Stimulated activated CD4-positive, alpha-beta T cell treated with anti-CD3 and anti-CD28 coated beads, Interleukin-15, amount 100 ng/mL, for 1 hour (primary cell): Measurements from ENCODE around the gene GAA.
"Not testable (repeated sequence)": the region's sequence is repeated elsewhere in the genome, so short reads cannot be mapped to it uniquely, and the experiment has no call there.

Source experiments
- DNase-seq, 2 donors: peaks; one replicate each; pipeline ENCODE4 v3.0.0-alpha.2; 2020; ENCODE audit warnings: low read depth in 1 of 2, low spot score in 1 of 2

Gene GAA

GRCh38 chr17:80083136-80083661 lies 18.2 kb upstream of the GAA start:
- DNase-seq: no peak

DNA sequence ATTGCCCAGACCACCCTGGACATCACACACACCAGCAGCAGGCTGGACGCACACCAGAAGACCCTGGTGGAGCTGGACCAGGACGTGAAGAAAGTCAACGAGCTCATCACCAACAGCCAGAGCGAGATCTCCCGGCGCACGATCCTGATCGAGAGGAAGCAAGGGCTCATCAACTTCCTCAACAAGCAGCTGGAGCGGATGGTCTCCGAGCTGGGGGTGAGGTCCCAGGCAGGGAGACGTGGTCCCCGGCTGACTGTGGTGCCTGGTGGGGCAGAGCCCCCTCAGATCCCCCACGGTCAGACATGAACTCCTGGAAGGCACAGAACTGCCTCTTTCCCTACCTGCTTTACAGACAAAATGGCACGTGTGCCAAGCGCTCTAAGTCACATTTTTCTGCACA lies 16.6 kb upstream of the GAA start:
- DNase-seq: no peak

- no peak for DNase-seq
Measured at GRCh38 chr17:80086081-80086480, 15.3 kb upstream of the GAA start.

DNA sequence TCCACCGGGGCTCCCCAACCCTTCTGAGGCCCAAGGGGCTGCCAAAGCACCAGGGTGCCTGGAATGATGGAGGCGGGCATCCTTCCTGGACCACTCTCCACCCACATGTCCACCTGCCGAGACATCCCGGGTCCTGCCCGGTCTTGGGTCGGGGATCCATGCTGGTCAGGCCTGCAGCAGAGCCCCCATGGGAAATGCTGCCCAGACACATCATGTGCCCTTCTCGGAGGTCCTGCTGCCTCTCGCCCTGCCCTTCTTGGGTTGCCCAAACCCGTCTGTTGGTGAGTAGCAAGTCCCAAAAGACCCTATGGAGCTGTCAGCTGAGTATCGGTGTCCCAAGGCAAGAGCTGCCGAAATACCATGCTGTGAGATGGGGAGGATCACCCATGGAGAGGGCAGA lies 14.8 kb upstream of the GAA start:
- no peak for DNase-seq

- DNase-seq: no peak
Measured at GRCh38 chr17:80087346-80088265, 13.8 kb upstream of the GAA start.

DNA sequence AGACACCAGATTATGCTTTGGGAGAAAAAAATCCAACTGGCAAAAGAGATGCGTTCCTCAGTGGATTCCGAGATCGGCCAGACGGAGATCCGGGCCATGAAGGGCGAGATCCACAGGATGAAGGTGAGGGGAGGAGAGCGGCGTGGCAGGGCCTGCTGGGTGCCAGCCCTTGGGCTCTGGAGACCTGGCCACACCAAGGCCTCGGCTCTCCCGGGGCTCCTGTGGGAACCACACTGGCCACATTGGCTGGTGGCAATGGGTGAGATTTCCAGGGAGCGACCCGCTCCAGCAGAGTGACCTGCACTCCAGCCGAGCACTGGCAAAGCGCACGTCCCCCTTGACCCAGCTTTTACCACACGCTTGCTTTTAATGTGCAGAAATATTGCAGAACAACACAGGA lies 11.6 kb upstream of the GAA start:
- no peak for DNase-seq

GRCh38 chr17:80090164-80090563 lies 11.2 kb upstream of the GAA start:
- not testable (repeated sequence) for DNase-seq

- no peak for DNase-seq
Measured at GRCh38 chr17:80091376-80091775, 10.0 kb upstream of the GAA start.

DNA sequence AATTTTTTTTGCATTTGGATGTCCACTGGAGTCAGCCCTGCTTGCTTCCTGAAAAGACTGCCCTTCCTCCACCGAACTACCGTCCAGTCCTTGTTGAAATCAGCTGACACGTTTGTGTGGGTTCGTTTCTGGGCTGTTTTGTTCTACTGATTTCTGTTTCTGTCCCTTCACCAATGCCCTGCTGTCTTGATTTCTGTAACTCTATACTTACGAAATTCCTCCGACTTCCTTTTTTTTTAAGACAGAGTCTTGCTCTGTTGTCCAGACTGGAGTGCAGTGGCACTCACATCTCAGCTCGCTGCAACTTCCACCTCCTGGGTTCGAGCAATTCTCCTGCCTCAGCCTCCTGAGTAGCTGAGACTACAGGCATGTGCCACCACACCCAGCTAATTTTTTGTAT lies 8.4 kb upstream of the GAA start:
- DNase-seq: no peak

GRCh38 chr17:80095038-80095843 lies 6.1 kb upstream of the GAA start:
- no peak for DNase-seq

GRCh38 chr17:80095844-80096475 lies 5.4 kb upstream of the GAA start:
- DNase-seq: no peak

- DNase-seq: no peak
Measured at GRCh38 chr17:80096561-80097021, 4.8 kb upstream of the GAA start.

DNA sequence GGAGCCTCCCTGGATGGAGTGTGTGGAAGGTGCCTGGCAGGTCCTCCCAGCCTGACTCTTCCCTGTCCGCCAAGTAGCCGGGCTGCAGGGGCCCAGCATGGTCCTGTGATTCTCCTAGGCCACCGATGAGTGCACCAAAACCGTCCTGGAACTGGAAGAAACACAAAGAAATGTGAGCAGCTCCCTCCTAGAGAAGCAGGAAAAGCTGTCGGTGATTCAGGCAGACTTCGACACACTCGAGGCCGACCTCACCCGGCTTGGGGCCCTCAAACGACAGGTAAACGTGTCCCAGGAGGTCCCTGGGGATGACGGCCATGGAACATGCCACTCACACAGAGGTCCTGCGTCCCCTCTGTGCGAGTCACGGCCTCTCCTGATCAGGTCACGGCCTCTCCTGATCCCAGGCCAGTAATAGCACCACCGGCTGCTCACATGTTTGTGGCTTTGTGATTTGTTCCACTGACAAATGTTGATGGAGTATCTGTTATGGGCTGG lies 4.2 kb upstream of the GAA start:
- DNase-seq: no peak

- no peak for DNase-seq
Measured at GRCh38 chr17:80097844-80098691, 3.3 kb upstream of the GAA start.

DNA sequence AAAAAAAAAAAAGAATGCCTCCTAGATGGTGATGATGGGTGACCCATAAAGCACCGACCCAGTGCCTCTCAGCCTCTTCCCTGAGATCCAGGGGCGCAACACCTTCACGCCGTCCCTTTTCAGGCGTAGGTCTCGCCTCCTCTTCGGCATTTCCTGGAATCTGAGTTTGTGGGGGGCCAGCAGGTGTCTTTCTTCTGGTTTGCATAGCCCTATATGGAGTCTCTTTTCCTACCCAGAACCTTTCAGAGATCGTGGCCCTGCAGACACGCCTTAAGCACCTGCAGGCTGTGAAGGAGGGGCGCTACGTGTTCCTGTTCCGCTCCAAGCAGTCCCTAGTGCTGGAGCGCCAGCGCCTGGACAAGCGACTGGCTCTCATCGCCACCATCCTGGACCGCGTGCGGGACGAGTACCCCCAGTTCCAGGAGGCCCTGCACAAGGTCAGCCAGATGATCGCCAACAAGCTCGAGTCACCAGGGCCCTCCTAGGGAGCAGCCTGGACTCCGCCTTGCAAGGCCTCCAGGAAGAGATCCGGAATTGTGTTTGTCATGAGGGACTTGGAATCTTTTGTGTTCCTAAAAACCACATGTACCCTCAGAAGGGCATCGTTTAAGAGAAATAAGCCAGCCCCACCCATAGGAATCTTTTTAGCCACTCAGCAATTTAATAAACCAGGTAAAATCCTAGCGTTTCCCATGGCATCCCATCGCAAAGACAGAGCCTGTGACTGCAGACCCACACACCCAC lies 1.9 kb upstream of the GAA start:
- DNase-seq: no peak

DNA sequence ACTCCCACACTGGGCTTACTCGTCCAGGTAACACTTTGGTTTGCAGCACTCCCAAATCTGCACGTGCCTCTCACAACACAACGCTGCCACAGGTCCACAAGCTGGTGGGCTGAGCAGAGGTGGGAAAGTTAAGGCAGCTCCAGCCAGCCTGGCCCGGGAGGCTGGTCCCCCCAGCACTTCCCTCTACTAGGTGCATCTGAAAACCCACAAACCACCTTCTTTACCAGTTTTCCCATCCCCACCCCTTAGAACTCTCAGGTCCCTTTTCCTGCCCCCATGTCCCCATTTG lies 1.4 kb upstream of the GAA start:
- DNase-seq: no peak

DNA sequence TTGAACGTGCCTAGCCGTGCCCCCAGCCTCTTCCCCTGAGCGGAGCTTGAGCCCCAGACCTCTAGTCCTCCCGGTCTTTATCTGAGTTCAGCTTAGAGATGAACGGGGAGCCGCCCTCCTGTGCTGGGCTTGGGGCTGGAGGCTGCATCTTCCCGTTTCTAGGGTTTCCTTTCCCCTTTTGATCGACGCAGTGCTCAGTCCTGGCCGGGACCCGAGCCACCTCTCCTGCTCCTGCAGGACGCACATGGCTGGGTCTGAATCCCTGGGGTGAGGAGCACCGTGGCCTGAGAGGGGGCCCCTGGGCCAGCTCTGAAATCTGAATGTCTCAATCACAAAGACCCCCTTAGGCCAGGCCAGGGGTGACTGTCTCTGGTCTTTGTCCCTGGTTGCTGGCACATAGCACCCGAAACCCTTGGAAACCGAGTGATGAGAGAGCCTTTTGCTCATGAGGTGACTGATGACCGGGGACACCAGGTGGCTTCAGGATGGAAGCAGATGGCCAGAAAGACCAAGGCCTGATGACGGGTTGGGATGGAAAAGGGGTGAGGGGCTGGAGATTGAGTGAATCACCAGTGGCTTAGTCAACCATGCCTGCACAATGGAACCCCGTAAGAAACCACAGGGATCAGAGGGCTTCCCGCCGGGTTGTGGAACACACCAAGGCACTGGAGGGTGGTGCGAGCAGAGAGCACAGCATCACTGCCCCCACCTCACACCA lies 724 bp downstream of the GAA start:
- no peak for DNase-seq

DNA sequence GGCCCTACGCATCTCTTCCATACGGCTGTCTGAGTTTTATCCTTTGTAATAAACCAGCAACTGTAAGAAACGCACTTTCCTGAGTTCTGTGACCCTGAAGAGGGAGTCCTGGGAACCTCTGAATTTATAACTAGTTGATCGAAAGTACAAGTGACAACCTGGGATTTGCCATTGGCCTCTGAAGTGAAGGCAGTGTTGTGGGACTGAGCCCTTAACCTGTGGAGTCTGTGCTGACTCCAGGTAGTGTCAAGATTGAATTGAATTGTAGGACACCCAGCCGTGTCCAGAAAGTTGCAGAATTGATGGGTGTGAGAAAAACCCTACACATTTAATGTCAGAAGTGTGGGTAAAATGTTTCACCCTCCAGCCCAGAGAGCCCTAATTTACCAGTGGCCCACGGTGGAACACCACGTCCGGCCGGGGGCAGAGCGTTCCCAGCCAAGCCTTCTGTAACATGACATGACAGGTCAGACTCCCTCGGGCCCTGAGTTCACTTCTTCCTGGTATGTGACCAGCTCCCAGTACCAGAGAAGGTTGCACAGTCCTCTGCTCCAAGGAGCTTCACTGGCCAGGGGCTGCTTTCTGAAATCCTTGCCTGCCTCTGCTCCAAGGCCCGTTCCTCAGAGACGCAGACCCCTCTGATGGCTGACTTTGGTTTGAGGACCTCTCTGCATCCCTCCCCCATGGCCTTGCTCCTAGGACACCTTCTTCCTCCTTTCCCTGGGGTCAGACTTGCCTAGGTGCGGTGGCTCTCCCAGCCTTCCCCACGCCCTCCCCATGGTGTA lies 1.5 kb downstream of the GAA start:
- no peak for DNase-seq
